Body of pancreas (tissue), 4 donors: Measurements from ENCODE around the gene CSF2RB.

Source experiments
- POLR2A ChIP-seq, 3 donors: fragments of 450-650 bp; IDR thresholded peaks; one replicate each; pipeline ENCODE4 v1.6.1; 2016; ENCODE audit warnings: antibody characterized with exemption in 3 of 3, mild to moderate bottlenecking in 2 of 3
- TF ChIP-seq, protein P1 (sequence below), 7 experiments: fragments of 450-650 bp in 4 of 7; fragments of 200-600 bp in 3 of 7; sonication (generic) in 3 of 7; IDR thresholded peaks; one replicate each; pipeline ENCODE4 v1.5.1; 2016 to 2019; ENCODE audit warnings: antibody characterized with exemption in 7 of 7

DNA sequence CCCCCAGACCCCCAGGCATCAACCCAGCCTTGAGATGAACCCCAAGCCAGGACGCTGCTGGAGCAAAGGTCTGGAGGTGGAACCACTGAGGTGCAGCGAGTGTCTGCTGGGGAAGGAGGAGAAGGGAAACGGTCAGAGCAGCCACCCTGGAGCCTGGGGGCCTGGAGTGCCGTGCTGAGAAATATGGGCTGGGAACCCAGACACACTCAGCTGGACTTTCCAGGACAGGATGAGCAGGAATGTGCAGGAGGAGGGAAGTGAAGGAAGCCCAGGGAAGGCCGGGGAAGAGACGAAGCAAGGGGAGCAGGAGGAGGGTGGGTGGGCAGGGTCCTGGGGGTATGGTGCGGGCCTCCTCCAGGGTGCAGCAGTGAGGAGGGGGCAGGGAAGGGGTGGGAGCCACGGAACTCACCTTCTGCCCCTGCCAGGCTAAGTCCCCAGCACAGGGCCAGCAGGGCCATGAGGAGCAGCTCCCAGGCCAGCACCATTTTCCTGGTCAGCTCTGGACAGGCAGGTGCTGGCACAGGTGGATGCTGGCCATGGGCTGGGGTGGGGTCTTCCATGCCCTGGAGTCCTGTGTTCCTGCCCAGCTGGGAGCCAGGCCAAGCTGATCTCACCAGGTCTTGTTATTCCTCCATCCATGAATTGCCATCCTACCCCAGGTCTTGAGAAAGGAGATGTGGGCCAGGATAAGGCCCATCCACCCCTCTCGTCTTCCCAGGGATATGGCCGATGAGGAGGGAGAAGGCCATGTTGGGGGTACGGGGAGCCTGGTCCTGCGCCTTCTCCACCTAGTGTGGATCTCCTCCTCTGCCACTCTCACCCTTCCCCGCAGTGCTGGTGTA, 40.0 kb downstream of the CSF2RB start:
- no peak for TF ChIP-seq POLR2A (IDR thresholded peaks at IDR 0.05)
- TF ChIP-seq, protein P1, sequence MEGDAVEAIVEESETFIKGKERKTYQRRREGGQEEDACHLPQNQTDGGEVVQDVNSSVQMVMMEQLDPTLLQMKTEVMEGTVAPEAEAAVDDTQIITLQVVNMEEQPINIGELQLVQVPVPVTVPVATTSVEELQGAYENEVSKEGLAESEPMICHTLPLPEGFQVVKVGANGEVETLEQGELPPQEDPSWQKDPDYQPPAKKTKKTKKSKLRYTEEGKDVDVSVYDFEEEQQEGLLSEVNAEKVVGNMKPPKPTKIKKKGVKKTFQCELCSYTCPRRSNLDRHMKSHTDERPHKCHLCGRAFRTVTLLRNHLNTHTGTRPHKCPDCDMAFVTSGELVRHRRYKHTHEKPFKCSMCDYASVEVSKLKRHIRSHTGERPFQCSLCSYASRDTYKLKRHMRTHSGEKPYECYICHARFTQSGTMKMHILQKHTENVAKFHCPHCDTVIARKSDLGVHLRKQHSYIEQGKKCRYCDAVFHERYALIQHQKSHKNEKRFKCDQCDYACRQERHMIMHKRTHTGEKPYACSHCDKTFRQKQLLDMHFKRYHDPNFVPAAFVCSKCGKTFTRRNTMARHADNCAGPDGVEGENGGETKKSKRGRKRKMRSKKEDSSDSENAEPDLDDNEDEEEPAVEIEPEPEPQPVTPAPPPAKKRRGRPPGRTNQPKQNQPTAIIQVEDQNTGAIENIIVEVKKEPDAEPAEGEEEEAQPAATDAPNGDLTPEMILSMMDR (IDR thresholded peaks at IDR 0.05): no peak
